ENCODE measurements around the gene APOA4. TPM values are rescaled to one million over a fixed set of nuclear protein-coding genes. Genes with fewer than 3 reads are reported as not detected.

Gene APOA4
- total and polyA plus RNA-seq, 2 of the 13 experiments (the other 11 are each of a cell fraction or from before 2014, with no cell fraction given): 3.8 to 7.2 TPM

DNA sequence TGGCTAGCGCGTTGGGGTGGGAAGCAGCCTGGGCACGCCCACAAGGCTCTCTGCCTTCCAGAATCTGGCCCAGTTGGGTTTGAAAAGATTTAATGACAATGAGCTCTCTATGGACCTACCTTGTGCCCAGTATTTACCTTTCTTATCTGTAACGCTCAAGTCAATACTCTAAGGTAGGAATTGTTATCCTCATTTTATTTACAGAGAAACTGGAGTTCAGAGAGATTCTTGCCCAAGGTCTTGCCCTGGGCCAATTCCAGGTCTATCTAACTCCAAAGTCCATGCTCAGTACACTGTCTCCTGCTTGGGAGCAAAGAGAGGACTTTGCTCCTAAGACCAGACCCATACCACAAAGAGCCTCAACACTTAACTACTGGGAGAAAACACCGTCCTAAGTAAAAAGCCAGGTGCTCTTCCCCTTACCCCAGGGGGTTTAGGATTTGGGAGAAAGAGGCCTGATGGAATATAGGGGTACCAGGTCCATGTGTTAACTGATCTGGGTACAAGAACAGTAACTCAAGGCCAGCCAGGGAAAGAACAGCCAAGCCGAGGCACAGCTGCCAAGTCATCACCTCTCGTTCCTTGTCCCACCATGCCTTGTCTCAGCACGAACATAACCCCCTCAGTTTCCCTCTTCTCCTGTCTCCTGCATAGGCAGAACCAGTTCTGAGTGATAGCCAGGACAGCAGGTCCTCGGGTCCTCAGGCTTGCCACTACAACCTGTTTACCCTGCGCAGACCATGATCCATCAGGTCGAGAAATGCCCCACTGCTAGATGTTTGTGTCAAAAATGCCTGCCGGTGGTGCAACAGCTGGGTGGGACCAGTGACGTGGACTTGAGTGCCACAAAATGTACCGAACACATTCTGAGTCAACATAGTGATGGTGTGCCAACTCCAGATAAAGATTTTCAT lies 14.6 kb downstream of the APOA4 start (continued):
- TF ChIP-seq, protein P1, sequence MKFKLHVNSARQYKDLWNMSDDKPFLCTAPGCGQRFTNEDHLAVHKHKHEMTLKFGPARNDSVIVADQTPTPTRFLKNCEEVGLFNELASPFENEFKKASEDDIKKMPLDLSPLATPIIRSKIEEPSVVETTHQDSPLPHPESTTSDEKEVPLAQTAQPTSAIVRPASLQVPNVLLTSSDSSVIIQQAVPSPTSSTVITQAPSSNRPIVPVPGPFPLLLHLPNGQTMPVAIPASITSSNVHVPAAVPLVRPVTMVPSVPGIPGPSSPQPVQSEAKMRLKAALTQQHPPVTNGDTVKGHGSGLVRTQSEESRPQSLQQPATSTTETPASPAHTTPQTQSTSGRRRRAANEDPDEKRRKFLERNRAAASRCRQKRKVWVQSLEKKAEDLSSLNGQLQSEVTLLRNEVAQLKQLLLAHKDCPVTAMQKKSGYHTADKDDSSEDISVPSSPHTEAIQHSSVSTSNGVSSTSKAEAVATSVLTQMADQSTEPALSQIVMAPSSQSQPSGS (CRISPR knock-in tag; IDR thresholded peaks at IDR 0.05): peak; percentile 85; the same call in 1 of the 2 replicates
- TF ChIP-seq SP4 (CRISPR knock-in tag; IDR thresholded peaks at IDR 0.05) (no peak; the same call in 1 of the 2 replicates), ZNF557 (CRISPR knock-in tag; IDR thresholded peaks at IDR 0.05) (peak; percentile 40; the same call in 1 of the 2 replicates), MATR3 (CRISPR knock-in tag; IDR thresholded peaks at IDR 0.05) (no peak), ZSCAN22 (CRISPR knock-in tag; IDR thresholded peaks at IDR 0.05) (no peak; the same call in 1 of the 2 replicates), ZMYM2 (CRISPR knock-in tag; IDR thresholded peaks at IDR 0.05) (peak; percentile 88), SKI (IDR thresholded peaks at IDR 0.05; ENCODE audit: partially characterized antibody) (peak; percentile 89), REXO4 (CRISPR knock-in tag; IDR thresholded peaks at IDR 0.05; ENCODE audit: borderline replicate concordance) (no peak), ZNF543 (CRISPR knock-in tag; IDR thresholded peaks at IDR 0.05) (peak; percentile 70), ZNF501 (CRISPR knock-in tag; IDR thresholded peaks at IDR 0.05) (no peak), KLF13 (CRISPR knock-in tag; IDR thresholded peaks at IDR 0.05) (no peak), RAD21 (CRISPR knock-in tag; IDR thresholded peaks at IDR 0.05) (no peak), ZNF839 (CRISPR knock-in tag; IDR thresholded peaks at IDR 0.05; ENCODE audit: borderline replicate concordance) (no peak), NFE2 (CRISPR knock-in tag; IDR thresholded peaks at IDR 0.05) (no peak), NCOR1 (IDR thresholded peaks at IDR 0.05; ENCODE audit: borderline replicate concordance, low read length) (peak; percentile 99), GATAD2A (CRISPR knock-in tag; IDR thresholded peaks at IDR 0.05) (peak; percentile 96)
- TF ChIP-seq, protein P2, sequence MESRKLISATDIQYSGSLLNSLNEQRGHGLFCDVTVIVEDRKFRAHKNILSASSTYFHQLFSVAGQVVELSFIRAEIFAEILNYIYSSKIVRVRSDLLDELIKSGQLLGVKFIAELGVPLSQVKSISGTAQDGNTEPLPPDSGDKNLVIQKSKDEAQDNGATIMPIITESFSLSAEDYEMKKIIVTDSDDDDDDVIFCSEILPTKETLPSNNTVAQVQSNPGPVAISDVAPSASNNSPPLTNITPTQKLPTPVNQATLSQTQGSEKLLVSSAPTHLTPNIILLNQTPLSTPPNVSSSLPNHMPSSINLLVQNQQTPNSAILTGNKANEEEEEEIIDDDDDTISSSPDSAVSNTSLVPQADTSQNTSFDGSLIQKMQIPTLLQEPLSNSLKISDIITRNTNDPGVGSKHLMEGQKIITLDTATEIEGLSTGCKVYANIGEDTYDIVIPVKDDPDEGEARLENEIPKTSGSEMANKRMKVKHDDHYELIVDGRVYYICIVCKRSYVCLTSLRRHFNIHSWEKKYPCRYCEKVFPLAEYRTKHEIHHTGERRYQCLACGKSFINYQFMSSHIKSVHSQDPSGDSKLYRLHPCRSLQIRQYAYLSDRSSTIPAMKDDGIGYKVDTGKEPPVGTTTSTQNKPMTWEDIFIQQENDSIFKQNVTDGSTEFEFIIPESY (CRISPR knock-in tag; IDR thresholded peaks at IDR 0.05): peak; percentile 38; the same call in 1 of the 2 replicates
- TF ChIP-seq, protein P3, sequence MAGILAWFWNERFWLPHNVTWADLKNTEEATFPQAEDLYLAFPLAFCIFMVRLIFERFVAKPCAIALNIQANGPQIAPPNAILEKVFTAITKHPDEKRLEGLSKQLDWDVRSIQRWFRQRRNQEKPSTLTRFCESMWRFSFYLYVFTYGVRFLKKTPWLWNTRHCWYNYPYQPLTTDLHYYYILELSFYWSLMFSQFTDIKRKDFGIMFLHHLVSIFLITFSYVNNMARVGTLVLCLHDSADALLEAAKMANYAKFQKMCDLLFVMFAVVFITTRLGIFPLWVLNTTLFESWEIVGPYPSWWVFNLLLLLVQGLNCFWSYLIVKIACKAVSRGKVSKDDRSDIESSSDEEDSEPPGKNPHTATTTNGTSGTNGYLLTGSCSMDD (CRISPR knock-in tag; IDR thresholded peaks at IDR 0.05): no peak
- TF ChIP-seq, protein P4, sequence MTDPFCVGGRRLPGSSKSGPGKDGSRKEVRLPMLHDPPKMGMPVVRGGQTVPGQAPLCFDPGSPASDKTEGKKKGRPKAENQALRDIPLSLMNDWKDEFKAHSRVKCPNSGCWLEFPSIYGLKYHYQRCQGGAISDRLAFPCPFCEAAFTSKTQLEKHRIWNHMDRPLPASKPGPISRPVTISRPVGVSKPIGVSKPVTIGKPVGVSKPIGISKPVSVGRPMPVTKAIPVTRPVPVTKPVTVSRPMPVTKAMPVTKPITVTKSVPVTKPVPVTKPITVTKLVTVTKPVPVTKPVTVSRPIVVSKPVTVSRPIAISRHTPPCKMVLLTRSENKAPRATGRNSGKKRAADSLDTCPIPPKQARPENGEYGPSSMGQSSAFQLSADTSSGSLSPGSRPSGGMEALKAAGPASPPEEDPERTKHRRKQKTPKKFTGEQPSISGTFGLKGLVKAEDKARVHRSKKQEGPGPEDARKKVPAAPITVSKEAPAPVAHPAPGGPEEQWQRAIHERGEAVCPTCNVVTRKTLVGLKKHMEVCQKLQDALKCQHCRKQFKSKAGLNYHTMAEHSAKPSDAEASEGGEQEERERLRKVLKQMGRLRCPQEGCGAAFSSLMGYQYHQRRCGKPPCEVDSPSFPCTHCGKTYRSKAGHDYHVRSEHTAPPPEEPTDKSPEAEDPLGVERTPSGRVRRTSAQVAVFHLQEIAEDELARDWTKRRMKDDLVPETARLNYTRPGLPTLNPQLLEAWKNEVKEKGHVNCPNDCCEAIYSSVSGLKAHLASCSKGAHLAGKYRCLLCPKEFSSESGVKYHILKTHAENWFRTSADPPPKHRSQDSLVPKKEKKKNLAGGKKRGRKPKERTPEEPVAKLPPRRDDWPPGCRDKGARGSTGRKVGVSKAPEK (CRISPR knock-in tag; IDR thresholded peaks at IDR 0.05; ENCODE audit: borderline replicate concordance): no peak; the same call in 1 of the 2 replicates
- TF ChIP-seq, protein P5, sequence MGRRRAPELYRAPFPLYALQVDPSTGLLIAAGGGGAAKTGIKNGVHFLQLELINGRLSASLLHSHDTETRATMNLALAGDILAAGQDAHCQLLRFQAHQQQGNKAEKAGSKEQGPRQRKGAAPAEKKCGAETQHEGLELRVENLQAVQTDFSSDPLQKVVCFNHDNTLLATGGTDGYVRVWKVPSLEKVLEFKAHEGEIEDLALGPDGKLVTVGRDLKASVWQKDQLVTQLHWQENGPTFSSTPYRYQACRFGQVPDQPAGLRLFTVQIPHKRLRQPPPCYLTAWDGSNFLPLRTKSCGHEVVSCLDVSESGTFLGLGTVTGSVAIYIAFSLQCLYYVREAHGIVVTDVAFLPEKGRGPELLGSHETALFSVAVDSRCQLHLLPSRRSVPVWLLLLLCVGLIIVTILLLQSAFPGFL (CRISPR knock-in tag; IDR thresholded peaks at IDR 0.05): no peak
- TF ChIP-seq, protein P6, sequence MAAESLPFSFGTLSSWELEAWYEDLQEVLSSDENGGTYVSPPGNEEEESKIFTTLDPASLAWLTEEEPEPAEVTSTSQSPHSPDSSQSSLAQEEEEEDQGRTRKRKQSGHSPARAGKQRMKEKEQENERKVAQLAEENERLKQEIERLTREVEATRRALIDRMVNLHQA (CRISPR knock-in tag; IDR thresholded peaks at IDR 0.05): no peak

All from HepG2 (cell line).